ENCODE data around the gene RMC1.
"Not testable (repeated sequence)": the region's sequence is repeated elsewhere in the genome, so short reads cannot be mapped to it uniquely, and the experiment has no call there.

Gene RMC1

DNA sequence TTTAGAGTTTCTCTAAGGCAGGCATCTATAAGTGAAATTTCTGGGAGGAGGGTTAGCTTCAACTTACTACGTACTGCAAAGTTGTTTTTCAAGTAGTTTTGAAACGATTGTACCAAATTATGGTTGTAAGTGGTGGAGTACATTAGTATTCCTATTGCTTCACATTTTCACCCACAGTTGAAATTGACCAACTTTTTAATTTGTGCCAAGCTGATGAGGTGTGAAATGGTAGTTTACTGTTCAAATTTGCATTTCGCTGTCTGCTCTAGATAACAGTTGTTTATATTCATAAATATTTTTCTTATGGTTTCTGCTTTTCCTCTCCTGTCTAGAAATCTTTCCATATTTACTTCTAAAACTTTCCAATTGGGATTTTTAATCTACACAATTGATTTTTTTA lies 64.4 kb downstream of the RMC1 start:
- no peak for DNase-seq

DNA sequence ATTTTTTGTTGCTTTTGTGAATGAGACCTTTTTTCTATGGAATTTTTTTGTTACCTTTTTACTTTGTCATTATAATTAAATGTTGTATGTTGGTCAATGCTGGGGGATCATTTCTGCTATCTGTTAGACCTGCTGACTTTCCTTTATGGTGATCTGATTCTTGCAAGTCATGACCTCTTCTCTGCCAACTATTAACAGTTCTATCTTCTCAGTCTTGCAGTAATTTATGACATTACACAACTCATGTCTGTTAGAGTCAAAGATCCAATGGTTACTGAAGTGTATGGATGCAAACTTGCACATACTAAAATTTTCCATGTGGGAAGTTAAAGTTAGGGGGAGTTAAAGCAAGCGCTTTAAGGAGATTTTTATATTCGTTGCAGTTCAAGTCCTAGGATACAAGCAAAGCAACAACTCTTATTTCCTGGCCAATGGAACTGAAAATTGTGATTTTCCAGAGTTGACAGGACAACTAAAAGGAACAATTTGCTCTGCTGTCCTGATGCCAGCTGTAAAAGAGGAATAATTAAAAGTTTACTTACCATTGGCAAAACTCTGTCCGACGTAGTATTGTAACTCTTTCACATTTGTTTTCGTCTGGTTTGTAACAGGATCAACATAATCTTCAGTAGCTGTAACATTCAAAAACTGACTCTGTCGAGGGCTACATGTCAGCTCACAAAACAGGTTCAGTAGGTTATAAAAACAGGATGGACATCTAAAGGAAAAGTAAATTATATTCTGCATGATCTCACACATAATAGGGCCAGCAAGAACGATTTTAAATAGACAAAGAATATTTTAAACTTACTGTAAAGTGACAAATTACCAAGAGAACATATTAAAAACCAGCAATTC lies 65.2 kb downstream of the RMC1 start:
- no peak for DNase-seq

DNA sequence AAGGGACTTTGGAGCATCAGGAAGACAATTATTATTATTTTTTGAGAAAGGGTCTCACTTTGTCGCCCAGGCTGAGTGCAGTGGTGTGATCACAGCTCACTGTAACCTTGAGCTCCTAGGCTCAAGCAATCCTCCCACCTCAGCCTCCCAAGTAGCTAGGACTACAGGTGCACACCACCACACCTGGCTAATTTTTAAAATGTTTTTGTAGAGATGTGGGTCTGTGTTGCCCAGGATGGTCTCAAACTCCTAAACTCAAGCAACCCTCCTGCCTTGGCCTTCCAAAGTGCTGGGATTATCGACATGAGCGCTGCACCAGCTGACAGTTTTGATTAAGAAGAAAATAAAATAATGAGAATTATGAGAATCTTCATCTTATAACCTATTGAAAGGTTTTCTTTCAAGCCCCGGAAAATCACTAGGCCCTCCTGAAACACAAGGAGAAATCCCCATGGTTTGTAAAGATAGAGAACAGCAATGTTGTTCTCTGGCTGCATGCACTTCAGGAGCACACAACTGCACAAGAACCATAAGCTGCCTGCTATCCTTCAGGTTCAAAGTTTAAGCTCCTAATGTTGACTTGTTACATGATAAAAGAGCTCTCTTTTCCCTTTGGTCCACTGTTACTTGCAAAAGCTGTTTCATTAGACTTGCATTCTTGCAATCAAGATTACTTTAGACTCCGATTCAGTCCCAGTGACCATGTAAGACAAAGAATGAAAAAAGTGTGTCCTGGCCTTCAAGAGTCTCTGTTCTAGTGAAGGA lies 66.2 kb downstream of the RMC1 start:
- no peak for DNase-seq

DNA sequence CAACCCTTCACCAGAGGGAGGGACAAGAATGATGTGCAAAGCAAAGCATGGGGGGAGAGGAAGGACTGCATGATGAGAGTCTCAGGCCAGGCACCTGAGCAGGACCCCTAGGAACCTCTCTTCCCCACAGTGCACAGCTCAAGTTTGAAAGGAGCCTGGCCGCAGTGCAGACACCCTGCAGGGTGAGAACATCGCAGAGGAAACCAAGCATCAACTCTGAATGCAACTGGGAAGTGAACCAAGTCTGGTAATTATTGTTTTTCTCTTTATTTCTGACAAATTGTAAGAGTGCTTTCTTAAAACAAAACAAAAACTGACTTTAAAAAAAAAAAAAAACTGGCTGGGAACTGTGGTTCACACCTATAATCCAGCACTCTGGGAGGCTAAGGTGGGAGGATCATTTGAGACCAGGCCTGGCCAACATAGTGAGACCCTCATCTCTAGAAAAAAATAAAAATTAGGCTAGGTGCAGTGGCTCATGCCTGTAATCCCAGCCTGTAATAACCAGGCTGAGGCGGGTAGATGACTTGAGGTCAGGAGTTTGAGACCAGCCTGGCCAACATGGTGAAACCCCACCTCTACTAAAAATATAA lies 67.7 kb downstream of the RMC1 start:
- DNase-seq: no peak

DNA sequence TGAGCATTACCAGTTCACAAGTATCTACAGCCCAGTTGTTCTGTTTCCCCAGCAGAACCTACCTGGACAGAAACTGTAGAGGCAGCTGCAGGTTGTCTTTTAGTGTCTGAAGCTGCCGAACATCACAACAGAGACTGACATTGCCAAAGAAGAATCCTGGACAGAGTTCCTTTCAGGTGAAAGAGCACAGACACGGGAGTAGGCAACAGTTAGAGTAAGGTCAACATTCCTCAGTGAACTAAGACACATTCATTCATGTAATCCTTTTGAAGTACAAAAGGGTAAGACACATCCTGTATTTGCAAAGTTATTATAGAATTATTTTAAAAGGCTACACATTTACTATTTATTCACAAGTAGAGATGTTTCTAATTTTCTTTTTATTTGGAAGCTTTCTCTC lies 68.7 kb downstream of the RMC1 start:
- DNase-seq: no peak

DNA sequence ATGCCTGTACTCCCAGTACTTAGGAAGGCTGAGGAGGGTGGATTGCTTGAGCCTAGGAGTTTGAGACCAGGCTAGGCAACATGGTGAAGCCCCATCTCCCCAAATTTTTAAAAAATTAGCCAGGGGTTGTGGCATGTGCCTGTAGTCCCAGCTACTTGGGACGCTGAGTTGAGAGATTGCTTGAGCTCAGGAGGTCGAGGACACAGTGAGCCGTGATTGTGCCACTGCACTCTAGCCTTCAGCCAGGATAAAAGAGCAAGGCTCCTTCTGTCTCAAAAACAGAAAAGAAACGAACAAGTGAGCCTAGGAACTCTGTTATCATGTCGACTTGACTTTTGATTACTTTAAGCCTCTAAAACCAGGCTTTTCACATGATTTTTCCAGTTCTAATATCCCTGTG lies 69.3 kb downstream of the RMC1 start:
- no peak for DNase-seq

DNA sequence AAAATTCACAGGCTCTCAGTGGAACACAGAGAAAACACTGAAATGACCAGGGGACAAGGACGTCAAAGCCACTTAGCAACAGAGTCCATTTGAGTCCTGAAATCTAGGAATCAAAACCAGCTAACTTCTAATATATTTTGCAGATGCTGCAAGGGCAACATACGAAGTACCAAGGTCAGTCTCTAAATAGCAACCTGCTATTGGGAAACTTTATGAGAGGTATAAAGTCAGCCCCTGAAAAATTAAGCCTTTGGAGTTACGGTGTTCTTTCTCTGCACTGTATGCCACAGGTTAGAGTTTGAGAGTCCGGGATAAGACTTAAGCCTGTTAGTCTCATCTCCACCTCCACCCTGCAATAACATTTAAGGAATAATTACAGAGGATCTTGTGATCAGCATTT lies 69.7 kb downstream of the RMC1 start:
- DNase-seq: no peak

DNA sequence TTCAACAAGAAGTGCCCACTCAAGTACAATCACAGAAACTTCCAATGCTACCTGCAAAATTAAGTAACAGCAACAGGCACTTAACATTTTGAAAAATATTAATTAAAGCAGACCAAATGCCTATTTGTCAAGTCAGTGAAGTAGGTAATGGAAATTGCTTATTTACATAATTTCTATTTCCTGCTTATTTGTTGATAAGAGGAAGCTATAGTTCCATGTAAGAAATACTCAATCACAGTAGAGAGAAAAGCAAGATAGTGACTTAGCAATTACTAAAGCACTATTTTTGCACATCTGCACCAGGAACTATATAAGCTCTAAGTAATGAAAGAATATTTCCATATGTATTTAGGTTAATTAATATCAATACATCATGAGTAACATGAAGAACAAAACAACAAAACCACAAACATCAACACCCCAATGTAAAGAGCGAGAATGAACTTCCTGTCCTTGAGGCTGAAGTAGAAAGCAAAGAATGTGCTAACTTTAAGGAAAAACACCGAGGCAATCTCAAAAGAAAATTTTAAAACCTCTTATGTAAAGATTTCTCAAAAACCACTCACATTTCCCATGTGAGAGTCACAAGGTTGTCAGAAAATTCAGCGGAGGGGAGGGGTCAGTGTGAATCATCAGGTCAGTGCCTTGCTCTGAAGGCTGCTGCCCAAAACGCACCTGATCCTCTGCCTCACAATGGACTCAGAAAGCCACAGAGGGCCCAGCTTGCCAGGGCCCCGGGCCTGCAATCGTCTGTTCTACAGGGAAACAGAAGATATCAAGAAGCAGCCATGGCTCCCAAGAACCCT lies 70.5 kb downstream of the RMC1 start:
- no peak for DNase-seq

DNA sequence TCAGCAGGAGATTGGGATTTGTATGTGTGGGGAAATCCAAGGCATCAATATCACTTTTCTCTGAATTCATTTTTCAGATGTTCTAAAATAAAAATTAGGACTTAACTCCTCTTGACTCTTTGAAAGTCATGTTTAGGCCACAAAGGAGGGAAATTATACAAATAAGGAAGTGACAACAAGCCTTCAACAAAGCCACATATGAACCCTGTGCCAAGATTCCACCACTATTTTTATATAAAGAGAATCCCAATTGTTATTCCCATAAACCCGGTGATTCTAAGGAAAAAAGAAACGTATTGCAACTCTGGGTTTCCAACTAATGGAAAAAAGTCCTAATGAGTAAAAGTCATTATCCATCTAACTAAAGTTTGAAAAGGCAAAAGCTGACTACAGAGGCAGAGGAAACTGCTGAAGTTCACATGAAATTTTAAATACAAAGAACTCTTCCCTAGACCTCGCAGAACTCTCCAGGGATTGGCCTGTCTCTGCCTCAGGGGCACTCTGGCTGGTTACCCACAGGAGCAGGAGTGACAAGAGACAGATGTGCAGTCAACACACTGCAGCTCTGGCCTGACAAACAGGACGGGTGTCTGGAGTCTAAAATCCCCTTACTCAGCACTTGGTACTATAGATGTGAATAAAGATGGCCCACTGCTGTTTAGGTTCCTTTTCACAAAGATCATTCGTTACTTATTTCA lies 71.4 kb downstream of the RMC1 start:
- no peak for DNase-seq

DNA sequence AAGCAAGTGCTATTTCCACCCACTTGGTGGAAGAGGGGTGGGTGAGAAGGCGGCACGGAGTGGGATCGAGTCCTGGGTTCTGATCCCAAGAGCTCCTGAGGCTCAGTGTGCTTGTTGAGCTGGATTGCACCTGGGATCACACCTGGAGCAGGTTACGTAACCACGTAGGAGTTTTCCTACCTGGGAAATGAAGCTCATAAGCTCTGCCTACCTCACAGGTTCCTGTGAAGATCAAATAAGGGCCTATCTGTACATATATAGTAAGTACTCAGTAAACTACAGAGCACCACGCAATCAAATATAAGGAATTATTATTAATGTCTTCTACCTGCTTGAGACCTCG lies 72.0 kb downstream of the RMC1 start:
- no peak for DNase-seq

DNA sequence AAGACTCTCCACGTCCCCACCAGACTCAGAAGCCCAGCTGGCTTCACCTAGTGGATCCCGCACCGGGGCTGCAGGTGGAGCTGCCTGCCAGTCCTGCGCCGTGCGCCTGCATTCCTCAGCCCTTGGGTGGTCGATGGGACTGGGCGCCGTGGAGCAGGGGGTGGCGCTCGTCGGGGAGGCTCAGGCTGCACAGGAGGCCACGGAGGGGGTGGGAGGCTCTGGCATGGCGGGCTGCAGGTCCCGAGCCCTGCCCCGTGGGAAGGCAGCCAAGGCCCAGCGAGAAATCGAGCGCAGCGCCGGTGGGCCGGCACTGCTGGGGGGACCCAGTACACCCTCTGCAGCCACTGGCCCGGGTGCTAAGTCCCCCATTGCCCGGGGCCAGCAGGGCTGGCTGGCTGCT lies 74.2 kb downstream of the RMC1 start:
- DNase-seq: not testable (repeated sequence)

DNA sequence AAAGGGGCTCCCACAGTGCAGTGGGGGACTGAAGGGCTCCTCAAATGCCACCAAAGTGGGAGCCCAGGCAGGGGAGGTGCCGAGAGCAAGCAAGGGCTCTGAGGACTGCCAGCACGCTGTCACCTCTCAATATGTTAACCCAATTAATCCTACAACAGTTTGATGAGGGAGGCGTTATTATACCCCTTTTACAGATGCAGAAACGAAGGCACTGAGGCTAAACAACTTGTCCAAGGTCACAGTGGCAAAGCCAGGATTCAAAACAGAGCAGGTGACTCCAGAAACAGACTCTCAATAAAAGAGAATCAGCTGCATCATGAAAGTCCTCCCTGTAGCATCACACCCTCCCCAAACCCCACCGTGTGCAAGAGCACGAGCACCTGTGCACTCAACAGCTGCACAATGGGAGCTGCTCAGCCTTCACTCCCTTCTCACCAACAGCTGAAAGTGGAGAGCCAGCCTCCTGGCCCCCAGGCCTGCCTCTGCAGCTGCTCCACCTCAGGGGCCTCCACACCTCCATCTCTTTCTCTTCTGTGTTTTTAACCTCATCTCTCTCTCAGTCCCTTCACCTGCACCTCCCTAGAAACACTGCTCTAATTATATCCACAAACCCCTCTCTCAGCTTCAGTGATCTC lies 74.9 kb downstream of the RMC1 start:
- DNase-seq: no peak

DNA sequence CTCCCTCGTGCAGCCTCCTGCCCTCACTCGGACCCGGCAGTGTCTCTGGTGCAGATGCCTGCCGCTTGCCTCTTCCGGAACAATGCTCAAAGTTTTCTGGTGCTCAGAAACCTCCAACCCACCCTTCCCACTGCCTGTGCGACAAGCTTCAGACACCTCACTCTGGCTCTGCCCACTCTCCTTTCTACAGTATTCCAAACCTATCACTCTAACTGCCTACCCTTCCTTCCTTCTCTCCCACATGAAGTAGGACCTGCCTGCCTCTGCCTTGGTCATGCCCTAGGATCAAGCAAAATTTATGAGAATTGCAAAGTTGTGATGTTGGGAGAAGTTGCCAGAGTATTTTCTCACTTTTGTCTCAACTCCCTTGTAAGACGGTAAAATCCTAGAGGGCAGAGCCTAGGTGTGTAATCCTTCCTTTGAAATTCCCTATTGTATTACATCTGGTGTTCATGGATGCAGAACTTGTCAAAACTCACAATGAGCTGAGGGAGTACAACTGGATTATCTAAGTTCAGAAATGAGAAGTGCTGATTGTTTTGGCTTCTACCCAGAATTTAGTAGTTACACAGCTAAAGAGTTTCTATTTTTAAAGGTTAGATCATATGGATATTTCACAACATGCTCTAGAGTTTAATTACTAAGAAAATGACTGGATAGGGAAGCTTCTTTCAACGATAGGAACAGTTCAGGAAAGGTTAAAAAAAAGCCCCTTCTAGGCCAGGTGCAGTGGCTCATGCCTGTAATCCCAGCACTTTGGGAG lies 75.8 kb downstream of the RMC1 start:
- no peak for DNase-seq

DNA sequence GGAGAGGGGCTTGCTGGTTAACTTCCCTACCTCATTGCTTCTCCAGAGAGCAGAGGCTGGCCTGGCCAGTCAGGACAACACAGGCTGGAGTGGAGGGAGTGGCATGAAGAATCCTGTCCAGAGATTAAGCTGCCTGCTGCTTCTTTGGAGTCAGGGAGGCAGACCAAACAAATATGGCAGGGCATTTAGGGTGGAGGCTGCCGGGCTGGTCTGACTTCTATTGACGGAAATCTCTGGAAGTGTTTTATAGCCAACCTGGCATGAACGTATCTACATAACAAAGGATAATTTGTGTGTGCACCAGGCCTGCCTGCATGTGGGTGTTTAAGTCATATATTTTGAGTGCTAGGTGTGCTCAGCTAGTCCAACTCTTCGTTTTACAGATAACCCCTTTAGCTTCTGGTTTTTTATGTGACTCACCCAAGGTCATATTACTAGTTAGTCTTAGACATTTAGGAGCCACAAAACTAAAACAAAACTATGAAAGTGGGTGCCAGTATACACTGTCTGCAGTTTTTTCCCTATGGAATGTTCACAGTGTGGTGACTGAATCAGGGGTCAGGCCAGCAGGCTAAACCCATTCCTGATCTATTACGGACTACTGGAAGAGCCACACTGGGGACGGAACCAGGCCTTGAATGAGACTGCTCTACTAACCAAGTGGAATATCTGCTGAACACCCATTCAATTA lies 77.5 kb downstream of the RMC1 start:
- no peak for DNase-seq

Data from activated CD4-positive, alpha-beta T cell treated with anti-CD3 and anti-CD28 coated beads, Interleukin-2, amount 50 U/mL, for 1 hour (primary cell).